Measurements from ENCODE around the gene RASAL2. TPM values are rescaled to one million over a fixed set of nuclear protein-coding genes. Genes with fewer than 3 reads are reported as not detected.

RASAL2 gene
- 14.6 to 20.8 TPM (median 17.9 TPM) in 5 replicates for total RNA-seq (2022; extraction: Qiagen RNA extraction; ENCODE audit: low read depth)

GRCh38 chr1:178093951-178094738 lies at the start of gene RASAL2:
Gene RASAL2, plus strand, starts transcription at chr1:178094104. Its CDS starts 389 bp downstream, at chr1:178094493.

DNA sequence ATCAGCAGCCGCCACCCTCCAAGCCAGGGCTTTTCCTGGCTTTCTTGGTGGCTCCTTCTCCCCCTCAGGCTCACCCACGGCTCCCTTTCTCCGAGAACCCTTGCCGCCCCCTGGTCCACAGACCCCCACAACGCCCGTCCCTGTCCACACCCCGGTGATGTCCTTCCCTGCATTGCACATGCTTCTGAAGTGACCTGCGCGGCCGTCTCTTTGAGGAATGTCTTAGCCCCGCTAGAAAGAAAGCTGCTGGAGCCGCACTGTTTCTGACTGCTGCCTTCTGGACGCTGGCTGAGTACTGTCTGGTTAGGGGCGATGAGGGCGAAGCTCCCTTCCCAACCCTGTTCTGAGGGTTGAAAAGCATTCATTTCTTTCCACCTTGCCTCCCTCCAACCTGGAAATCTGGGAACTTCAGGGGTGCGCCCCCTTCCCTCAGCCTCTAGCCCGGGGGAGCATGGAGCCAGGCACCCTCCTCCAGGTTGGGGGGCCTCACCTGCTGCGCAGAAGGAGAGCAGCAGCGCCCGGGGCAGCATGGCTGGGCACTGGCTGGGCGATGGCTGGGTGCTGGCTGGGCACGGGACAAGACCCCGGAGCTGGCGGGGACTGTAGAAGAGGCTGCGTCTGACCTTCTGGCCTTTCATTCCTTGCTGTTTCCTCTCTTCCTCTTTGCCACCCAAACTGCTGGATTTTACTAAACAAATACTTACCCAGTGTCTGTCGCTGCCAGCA lies 402.7 kb downstream of the RASAL2 start, which contains the start of gene CLEC20A:
Gene CLEC20A, minus strand, starts transcription at position 555 of the 726 bp plus-strand sequence. Its CDS starts 25 bp downstream, at position 530.

GRCh38 chr1:178512566-178513277 lies 418.8 kb downstream of the RASAL2 start, which contains the start of gene TEX35:
Gene TEX35, plus strand, starts transcription at chr1:178513109. Its CDS starts 80 bp downstream, at chr1:178513189.

Other genes with a start within 250 kb of the RASAL2 start
- 0.62 to 0.86 TPM (median 0.75 TPM) in 5 replicates for gene SEC16B, start 124.0 kb upstream of the RASAL2 start, total RNA-seq (2022; extraction: Qiagen RNA extraction; ENCODE audit: low read depth)

Data from A549 treated with GW870086 at 1 μM for 4 hours (cell line).